ENCODE results near the gene STX11.

DNA sequence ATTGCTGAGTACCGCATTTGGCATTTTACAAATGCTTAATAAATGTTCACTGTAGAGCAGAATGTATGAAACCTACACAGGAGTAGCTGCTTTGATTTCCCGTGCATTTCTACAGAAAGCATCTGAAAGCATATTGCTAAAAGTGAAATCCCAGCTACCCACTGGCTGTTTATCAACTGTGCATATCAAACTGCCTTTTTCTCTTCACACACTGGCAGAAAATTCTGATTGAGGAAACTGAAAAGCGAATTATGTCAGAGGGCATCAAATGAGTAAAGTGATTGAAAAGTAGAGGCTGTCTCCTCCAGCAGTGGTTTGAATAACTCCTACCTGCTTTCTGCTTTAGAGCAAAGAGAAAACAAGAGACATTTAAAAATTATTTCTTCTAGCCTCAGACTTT, 28.0 kb downstream of the STX11 start:
- TF ChIP-seq, protein P1, sequence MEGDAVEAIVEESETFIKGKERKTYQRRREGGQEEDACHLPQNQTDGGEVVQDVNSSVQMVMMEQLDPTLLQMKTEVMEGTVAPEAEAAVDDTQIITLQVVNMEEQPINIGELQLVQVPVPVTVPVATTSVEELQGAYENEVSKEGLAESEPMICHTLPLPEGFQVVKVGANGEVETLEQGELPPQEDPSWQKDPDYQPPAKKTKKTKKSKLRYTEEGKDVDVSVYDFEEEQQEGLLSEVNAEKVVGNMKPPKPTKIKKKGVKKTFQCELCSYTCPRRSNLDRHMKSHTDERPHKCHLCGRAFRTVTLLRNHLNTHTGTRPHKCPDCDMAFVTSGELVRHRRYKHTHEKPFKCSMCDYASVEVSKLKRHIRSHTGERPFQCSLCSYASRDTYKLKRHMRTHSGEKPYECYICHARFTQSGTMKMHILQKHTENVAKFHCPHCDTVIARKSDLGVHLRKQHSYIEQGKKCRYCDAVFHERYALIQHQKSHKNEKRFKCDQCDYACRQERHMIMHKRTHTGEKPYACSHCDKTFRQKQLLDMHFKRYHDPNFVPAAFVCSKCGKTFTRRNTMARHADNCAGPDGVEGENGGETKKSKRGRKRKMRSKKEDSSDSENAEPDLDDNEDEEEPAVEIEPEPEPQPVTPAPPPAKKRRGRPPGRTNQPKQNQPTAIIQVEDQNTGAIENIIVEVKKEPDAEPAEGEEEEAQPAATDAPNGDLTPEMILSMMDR (IDR thresholded peaks at IDR 0.05): no peak
- TF ChIP-seq POLR2AphosphoS5 (IDR thresholded peaks at IDR 0.05) (no peak), EP300 (IDR thresholded peaks at IDR 0.05) (no peak), POLR2A (IDR thresholded peaks at IDR 0.05) (no peak)
